GM04504 (cell line): ENCODE measurements around the gene ZNF728.
"Not testable (repeated sequence)": the region's sequence is repeated elsewhere in the genome, so short reads cannot be mapped to it uniquely, and the experiment has no call there.

Experiments used
- DNase-seq: peaks from one replicate; pipeline ENCODE4 v3.0.0-alpha.2; 2012; ENCODE audit warnings: low read depth

ZNF728 gene

GRCh38 chr19:23002690-23003422 lies at the start of gene ZNF728:
Gene ZNF728 (minus strand): TSS chr19:23003176. CDS start chr19:23003030, 146 bp downstream.
- DNase-seq, result no peak

- DNase-seq, result no peak
These were observed 49.4 kb upstream of the ZNF728 start for GRCh38 chr19:23052349-23052748.

- no peak for DNase-seq
These were observed 46.3 kb upstream of the ZNF728 start for GRCh38 chr19:23049256-23049655.

- DNase-seq, result no peak
These were observed 43.8 kb upstream of the ZNF728 start for GRCh38 chr19:23046743-23047142.

- no peak for DNase-seq
These were observed 30.7 kb upstream of the ZNF728 start for GRCh38 chr19:23033721-23034120.

- no peak for DNase-seq
These were observed 12.7 kb upstream of the ZNF728 start for GRCh38 chr19:23015660-23016059.

- DNase-seq, result not testable (repeated sequence)
These were observed 8.0 kb downstream of the ZNF728 start for GRCh38 chr19:22994957-22995356.

- no peak for DNase-seq
These were observed 26.7 kb downstream of the ZNF728 start for GRCh38 chr19:22976248-22976647.

GRCh38 chr19:22975546-22976136 lies 27.3 kb downstream of the ZNF728 start:
- DNase-seq, result not testable (repeated sequence)

GRCh38 chr19:22945560-22945959 lies 57.4 kb downstream of the ZNF728 start:
- no peak for DNase-seq

- DNase-seq, result no peak
These were observed 67.8 kb downstream of the ZNF728 start for GRCh38 chr19:22935151-22935550.

- DNase-seq, result not testable (repeated sequence)
These were observed 75.4 kb downstream of the ZNF728 start for GRCh38 chr19:22927576-22927975.

- DNase-seq, result not testable (repeated sequence)
These were observed 77.8 kb downstream of the ZNF728 start for GRCh38 chr19:22925181-22925580.
